Stimulated activated CD4-positive, alpha-beta T cell treated with anti-CD3 and anti-CD28 coated beads, TNF-alpha, amount 100 ng/mL, for 4 hours (primary cell): ENCODE measurements around the gene PCDHB9.
"Not testable (repeated sequence)": the region's sequence is repeated elsewhere in the genome, so short reads cannot be mapped to it uniquely, and the experiment has no call there.

Source experiments
- DNase-seq, 3 experiments: peaks; one replicate each; pipeline ENCODE4 v3.0.0-alpha.2; 2020; ENCODE audit warnings: low read depth in 3 of 3

Gene PCDHB9

DNA sequence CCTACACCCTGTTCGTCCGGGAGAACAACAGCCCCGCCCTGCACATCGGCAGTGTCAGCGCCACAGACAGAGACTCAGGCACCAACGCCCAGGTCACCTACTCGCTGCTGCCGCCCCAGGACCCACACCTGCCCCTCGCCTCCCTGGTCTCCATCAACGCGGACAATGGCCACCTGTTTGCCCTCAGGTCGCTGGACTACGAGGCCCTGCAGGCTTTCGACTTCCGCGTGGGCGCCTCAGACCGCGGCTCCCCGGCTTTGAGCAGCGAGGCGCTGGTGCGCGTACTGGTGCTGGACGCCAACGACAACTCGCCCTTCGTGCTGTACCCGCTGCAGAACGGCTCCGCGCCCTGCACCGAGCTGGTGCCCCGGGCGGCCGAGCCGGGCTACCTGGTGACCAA, 1.7 kb downstream of the PCDHB9 start:
- not testable (repeated sequence) for DNase-seq

DNA sequence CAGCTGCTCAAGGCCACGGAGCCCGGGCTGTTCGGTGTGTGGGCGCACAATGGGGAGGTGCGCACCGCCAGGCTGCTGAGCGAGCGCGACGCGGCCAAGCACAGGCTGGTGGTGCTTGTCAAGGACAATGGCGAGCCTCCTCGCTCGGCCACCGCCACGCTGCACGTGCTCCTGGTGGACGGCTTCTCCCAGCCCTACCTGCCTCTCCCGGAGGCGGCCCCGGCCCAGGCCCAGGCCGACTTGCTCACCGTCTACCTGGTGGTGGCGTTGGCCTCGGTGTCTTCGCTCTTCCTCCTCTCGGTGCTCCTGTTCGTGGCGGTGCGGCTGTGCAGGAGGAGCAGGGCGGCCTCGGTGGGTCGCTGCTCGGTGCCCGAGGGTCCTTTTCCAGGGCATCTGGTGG, 2.2 kb downstream of the PCDHB9 start:
- DNase-seq = not testable (repeated sequence)

DNA sequence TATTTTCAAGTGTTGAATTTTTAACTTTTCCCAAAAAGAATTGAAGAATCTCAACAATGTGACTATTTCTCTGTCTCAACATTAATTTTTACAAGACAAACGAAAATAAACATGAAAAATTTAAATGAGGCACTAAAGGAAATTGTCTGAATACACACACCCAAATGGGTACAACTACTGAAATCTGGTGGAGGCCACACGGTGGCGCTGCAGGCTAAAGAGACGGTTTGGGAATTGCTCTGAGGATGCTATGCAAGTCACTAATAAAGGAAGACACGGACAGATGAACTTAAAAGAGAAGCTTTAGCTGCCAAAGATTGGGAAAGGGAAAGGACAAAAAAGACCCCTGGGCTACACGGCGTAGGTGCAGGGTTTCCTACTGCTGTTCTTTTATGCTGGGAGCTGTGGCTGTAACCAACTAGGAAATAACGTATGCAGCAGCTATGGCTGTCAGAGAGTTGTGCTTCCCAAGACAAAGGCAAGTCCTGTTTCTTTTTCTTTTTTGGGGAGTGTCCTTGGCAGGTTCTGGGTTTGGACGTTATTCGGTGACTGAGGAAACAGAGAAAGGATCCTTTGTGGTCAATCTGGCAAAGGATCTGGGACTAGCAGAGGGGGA, 5.3 kb downstream of the PCDHB9 start, which contains the start of gene PCDHB10:
Gene PCDHB10, plus strand, starts transcription at position 244 of the 616 bp plus-strand sequence. Its CDS starts 200 bp downstream, at position 444.
- no peak for DNase-seq

DNA sequence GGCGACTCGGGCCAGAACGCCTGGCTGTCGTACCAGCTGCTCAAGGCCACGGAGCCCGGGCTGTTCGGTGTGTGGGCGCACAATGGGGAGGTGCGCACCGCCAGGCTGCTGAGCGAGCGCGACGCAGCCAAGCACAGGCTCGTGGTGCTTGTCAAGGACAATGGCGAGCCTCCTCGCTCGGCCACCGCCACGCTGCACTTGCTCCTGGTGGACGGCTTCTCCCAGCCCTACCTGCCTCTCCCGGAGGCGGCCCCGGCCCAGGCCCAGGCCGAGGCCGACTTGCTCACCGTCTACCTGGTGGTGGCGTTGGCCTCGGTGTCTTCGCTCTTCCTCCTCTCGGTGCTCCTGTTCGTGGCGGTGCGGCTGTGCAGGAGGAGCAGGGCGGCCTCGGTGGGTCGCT, 7.4 kb downstream of the PCDHB9 start:
- not testable (repeated sequence) for DNase-seq

DNA sequence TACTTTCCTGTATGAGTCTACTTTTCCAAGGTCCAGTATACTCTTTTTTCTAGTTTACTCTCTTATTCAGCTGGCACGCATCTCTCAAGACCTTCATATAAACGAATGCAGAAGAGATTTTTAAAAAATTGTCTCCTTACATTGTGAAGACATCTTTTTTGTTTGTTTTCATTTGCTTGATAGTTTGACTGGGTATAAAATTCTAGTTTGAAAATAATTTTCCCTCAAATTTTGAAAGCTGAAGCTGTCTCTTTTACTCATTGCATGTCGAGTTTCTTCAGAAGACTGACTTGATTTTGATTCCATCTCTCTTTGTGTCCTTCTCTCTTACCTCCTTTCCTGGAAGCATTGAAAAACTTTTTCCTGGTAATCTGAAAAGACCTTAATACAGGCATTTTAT, 9.4 kb downstream of the PCDHB9 start:
- DNase-seq = no peak

DNA sequence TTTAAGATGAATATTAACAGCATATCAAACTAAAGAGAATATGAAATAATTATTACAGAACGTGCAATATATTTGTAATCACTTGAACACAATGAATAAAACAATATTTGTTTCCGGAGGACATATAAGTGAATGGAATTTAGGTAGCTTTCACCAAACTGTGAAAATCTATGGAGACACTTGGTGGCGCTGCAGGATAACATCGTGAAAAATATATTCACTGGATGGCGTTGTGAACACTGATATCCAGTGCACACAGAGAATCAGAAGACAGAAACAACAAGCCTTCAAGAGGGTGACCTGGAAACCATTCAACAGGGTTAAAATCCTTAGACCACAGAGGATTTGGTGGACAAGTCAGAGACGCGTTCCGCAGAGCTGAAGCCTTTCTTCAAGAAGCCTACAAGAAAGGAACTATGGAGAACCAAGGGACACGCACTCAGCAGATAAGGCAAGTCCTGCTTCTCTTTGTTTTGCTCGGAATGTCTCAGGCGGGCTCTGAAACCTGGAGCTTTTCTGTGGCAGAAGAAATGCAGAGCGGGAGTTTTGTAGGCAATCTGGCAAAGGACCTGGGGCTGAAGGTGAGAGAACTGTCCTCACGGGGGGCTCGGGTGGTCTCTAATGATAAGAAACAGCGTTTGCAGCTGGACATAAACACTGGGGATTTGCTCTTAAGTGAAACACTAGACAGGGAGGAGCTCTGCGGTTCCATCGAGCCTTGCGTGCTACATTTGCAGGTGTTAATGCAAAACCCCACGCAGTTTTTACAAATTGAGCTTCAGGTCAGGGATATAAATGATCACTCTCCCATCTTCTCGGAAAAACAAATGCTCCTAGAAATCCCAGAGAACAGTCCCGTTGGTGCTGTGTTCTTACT, 12.6 kb downstream of the PCDHB9 start, which contains the start of gene PCDHB11:
Gene PCDHB11, plus strand, starts transcription at position 269 of the 877 bp plus-strand sequence. Its CDS starts 148 bp downstream, at position 417.
- no peak for DNase-seq

DNA sequence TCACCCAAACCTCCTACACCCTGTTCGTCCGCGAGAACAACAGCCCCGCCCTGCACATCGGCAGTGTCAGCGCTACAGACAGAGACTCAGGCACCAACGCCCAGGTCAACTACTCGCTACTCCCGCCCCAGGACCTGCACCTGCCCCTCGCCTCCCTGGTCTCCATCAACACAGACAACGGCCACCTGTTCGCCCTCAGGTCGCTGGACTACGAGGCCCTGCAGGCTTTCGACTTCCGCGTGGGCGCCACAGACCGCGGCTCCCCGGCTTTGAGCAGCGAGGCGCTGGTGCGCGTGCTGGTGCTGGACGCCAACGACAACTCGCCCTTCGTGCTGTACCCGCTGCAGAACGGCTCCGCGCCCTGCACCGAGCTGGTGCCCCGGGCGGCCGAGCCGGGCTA, 14.2 kb downstream of the PCDHB9 start:
- not testable (repeated sequence) for DNase-seq

DNA sequence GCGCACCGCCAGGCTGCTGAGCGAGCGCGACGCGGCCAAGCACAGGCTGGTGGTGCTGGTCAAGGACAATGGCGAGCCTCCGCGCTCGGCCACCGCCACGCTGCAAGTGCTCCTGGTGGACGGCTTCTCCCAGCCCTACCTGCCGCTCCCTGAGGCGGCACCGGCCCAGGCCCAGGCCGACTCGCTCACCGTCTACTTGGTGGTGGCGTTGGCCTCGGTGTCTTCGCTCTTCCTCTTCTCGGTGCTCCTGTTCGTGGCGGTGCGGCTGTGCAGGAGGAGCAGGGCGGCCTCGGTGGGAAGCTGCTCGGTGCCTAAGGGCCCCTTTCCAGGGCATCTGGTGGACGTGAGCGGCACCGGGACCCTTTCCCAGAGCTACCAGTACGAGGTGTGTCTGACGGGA, 14.7 kb downstream of the PCDHB9 start:
- not testable (repeated sequence) for DNase-seq

DNA sequence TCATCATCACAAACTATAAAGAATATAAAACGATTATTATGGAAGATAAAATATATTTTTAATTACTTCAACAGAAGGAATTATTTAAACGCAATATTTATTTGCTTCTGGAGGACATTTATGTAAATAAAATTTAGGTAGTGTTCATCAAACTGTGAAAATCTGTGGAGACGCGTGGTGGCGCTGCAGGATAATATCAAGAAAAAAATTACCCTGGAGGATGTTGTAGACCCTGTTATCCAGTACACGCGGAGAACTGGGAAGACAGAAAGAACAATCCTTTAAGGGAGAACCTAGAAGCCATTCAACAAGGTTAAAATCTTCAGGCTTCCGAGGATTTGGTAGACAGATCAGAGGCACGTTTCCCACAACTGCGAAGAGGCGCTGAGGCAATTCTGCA, 21.5 kb downstream of the PCDHB9 start, which contains the start of gene PCDHB12:
Gene PCDHB12, plus strand, starts transcription at position 242 of the 400 bp plus-strand sequence. CDS start 189 bp downstream, outside the sequence.
- DNase-seq = no peak

DNA sequence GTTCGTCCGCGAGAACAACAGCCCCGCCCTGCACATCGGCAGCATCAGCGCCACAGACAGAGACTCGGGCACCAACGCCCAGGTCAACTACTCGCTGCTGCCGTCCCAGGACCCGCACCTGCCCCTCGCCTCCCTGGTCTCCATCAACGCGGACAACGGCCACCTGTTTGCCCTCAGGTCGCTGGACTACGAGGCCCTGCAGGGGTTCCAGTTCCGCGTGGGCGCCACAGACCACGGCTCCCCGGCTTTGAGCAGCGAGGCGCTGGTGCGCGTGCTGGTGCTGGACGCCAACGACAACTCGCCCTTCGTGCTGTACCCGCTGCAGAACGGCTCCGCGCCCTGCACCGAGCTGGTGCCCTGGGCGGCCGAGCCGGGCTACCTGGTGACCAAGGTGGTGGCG, 23.3 kb downstream of the PCDHB9 start:
- DNase-seq = not testable (repeated sequence)

DNA sequence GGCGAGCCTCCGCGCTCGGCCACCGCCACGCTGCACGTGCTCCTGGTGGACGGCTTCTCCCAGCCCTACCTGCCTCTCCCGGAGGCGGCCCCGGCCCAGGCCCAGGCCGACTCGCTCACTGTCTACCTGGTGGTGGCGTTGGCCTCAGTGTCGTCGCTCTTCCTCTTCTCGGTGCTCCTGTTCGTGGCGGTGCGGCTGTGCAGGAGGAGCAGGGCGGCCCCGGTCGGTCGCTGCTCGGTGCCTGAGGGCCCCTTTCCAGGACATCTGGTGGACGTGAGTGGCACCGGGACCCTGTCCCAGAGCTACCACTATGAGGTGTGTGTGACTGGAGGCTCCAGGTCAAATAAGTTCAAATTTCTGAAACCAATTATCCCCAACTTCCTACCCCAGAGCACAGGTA, 23.9 kb downstream of the PCDHB9 start:
- DNase-seq = not testable (repeated sequence)

DNA sequence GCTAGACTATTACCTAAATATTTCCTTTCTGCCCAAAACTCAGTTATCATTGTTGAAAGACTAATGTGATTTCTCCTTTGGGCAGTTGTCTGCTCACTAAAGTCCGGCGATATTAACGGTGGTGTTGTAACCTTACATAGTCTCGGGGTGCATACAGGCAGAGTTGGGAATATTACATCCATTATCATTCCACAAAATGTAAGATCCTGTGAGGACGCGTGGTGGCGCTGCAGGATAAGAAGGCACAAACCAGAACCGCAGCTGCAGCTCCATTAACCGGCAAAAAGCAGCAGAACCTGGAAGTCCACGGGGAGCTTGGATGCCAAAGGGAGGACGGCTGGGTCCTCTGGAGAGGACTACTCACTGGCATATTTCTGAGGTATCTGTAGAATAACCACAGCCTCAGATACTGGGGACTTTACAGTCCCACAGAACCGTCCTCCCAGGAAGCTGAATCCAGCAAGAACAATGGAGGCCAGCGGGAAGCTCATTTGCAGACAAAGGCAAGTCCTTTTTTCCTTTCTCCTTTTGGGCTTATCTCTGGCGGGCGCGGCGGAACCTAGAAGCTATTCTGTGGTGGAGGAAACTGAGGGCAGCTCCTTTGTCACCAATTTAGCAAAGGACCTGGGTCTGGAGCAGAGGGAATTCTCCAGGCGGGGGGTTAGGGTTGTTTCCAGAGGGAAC, 26.8 kb downstream of the PCDHB9 start, which contains the start of gene PCDHB13:
Gene PCDHB13, plus strand, starts transcription at position 264 of the 684 bp plus-strand sequence. Its CDS starts 205 bp downstream, at position 469.
- DNase-seq = not testable (repeated sequence)

DNA sequence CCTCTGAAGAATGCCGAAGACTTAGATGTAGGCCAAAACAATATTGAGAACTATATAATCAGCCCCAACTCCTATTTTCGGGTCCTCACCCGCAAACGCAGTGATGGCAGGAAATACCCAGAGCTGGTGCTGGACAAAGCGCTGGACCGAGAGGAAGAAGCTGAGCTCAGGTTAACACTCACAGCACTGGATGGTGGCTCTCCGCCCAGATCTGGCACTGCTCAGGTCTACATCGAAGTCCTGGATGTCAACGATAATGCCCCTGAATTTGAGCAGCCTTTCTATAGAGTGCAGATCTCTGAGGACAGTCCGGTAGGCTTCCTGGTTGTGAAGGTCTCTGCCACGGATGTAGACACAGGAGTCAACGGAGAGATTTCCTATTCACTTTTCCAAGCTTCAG, 27.6 kb downstream of the PCDHB9 start:
- not testable (repeated sequence) for DNase-seq

DNA sequence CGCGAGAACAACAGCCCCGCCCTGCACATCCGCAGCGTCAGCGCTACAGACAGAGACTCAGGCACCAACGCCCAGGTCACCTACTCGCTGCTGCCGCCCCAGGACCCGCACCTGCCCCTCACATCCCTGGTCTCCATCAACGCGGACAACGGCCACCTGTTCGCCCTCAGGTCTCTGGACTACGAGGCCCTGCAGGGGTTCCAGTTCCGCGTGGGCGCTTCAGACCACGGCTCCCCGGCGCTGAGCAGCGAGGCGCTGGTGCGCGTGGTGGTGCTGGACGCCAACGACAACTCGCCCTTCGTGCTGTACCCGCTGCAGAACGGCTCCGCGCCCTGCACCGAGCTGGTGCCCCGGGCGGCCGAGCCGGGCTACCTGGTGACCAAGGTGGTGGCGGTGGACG, 28.5 kb downstream of the PCDHB9 start:
- DNase-seq = not testable (repeated sequence)

DNA sequence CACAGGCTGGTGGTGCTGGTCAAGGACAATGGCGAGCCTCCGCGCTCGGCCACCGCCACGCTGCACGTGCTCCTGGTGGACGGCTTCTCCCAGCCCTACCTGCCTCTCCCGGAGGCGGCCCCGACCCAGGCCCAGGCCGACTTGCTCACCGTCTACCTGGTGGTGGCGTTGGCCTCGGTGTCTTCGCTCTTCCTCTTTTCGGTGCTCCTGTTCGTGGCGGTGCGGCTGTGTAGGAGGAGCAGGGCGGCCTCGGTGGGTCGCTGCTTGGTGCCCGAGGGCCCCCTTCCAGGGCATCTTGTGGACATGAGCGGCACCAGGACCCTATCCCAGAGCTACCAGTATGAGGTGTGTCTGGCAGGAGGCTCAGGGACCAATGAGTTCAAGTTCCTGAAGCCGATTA, 29.1 kb downstream of the PCDHB9 start:
- not testable (repeated sequence) for DNase-seq

DNA sequence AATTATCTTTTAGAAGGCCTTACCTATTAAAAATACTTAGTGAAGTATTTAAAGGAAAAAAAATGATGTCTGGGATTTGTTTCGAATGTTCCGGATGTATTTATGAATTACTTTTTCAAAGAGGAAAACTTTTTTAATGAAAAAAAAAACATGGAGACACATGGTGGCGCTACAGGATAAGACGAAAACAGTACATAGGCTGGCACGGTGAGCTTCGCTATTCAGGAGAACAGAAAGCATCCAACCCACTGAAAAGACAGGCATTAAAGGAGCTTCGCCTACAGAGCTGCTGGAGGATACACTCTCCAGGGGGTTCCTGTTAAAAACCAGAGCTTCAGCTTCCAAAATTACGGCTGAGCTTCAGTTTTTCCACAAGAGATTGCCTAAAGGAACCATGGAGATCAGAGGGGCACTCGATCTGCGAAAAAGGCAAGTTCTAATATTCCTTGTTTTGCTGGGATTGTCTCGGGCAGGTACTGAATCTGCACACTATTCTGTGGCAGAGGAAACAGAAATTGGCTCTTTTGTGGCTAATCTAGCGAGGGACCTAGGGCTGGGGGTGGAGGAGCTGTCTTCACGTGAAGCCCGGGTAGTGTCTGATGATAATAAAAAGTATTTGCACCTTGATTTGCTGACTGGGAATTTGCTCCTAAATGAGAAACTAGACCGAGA, 36.3 kb downstream of the PCDHB9 start, which contains the start of gene PCDHB14:
Gene PCDHB14, plus strand, starts transcription at position 232 of the 672 bp plus-strand sequence. Its CDS starts 163 bp downstream, at position 395.
- no peak for DNase-seq

DNA sequence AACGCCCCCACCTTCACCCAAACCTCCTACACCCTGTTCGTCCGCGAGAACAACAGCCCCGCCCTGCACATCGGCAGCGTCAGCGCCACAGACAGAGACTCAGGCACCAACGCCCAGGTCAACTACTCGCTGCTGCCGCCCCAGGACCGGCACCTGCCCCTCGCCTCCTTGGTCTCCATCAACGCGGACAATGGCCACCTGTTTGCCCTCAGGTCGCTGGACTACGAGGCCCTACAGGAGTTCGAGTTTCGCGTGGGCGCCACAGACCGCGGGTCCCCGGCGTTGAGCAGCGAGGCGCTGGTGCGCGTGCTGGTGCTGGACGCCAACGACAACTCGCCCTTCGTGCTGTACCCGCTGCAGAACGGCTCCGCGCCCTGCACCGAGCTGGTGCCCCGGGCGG, 37.9 kb downstream of the PCDHB9 start:
- DNase-seq = not testable (repeated sequence)

DNA sequence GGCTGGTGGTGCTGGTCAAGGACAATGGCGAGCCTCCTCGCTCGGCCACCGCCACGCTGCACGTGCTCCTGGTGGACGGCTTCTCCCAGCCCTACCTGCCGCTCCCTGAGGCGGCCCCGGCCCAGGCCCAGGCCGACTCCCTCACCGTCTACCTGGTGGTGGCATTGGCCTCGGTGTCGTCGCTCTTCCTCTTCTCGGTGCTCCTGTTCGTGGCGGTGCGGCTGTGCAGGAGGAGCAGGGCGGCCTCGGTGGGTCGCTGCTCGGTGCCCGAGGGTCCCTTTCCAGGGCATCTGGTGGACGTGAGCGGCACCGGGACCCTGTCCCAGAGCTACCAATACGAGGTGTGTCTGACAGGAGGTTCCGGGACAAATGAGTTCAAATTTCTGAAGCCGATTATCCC, 38.5 kb downstream of the PCDHB9 start:
- DNase-seq = not testable (repeated sequence)

DNA sequence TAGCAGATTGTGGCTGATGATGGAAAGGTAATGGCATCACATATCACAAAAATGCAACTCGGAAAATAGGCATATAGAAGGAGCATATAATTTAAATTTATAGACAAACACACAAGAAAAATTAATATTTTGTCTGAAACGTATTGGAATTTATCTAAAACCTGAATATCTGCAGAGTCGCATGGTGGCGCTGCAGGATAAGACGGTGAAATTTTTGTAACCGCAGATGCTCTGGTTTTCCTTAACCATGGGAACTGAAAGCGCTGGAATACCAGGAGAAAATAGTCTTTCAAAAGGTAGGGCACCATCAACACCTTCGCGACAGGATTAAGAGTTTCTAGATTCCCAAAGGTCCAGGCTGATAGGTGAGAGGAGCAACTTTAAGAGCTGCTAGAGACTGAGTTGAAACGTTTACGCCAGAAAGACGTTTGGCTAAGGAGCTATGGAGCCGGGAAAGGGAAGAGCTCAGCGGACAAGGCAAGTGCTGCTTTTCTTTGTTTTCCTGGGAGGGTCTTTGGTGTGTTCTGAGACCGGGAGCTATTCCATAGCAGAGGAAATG, 47.2 kb downstream of the PCDHB9 start:
- no peak for DNase-seq

DNA sequence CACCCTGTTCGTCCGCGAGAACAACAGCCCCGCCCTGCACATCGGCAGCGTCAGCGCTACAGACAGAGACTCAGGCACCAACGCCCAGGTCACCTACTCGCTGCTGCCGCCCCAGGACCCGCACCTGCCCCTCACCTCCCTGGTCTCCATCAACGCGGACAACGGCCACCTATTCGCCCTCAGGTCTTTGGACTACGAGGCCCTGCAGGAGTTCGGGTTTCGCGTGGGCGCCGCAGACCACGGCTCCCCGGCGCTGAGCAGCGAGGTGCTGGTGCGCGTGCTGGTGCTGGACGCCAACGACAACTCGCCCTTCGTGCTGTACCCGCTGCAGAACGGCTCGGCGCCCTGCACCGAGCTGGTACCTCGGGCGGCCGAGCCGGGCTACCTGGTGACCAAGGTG, 49.0 kb downstream of the PCDHB9 start:
- not testable (repeated sequence) for DNase-seq
